KMS-11 (cell line): Measurements from ENCODE around the gene IZUMO2.

ENCODE experiments used
- H2AFZ ChIP-seq: fragments of 200-600 bp; sonication (generic); 2 replicates; pipeline ENCODE4 v1.6.1; 2016; ENCODE audit warnings: antibody characterized with exemption, mixed run types, low read depth
- H3K27ac ChIP-seq: fragments of 200-600 bp; sonication (generic); 2 replicates; pipeline ENCODE4 v1.6.1; 2016; ENCODE audit warnings: mild to moderate bottlenecking, mixed run types
- H3K27me3 ChIP-seq: fragments of 200-600 bp; sonication (generic); 2 replicates; pipeline ENCODE4 v1.6.1; 2017; ENCODE audit warnings: mild to moderate bottlenecking, low read depth, mixed run types, moderate library complexity; ENCODE audit not compliant: insufficient read depth
- H3K36me3 ChIP-seq: fragments of 200-600 bp; sonication (generic); 2 replicates; pipeline ENCODE4 v1.6.1; 2017; ENCODE audit warnings: mild to moderate bottlenecking, mixed run types; ENCODE audit not compliant: insufficient read depth
- H3K4me1 ChIP-seq: fragments of 200-600 bp; sonication (generic); 2 replicates; pipeline ENCODE4 v1.6.1; 2016; ENCODE audit warnings: mild to moderate bottlenecking, low read depth, mixed run types; ENCODE audit not compliant: poor library complexity, severe bottlenecking
- H3K4me2 ChIP-seq: fragments of 200-600 bp; sonication (generic); 2 replicates; pipeline ENCODE4 v1.7.0; 2016; ENCODE audit warnings: mild to moderate bottlenecking, mixed run types
- H3K4me3 ChIP-seq: fragments of 200-600 bp; sonication (generic); IDR thresholded peaks from 2 replicates; pipeline ENCODE4 v1.6.1; 2017; ENCODE audit warnings: low read depth, low read length, mixed read lengths; ENCODE audit not compliant: insufficient read depth
- H3K79me2 ChIP-seq: fragments of 200-600 bp; sonication (generic); 2 replicates; pipeline ENCODE4 v1.6.1; 2016; ENCODE audit warnings: low read depth, mixed run types; ENCODE audit not compliant: insufficient read depth
- H3K9ac ChIP-seq: fragments of 200-600 bp; sonication (generic); 2 replicates; pipeline ENCODE4 v1.6.1; 2016; ENCODE audit warnings: mild to moderate bottlenecking, mixed run types
- H4K20me1 ChIP-seq: fragments of 200-600 bp; sonication (generic); 2 replicates; pipeline ENCODE4 v1.6.1; 2016; ENCODE audit warnings: mild to moderate bottlenecking, mixed run types; ENCODE audit not compliant: insufficient read depth
- CTCF ChIP-seq: fragments of 200-600 bp; sonication (generic); conservative IDR thresholded peaks from 2 replicates; pipeline ENCODE4 v1.6.1; 2017; ENCODE audit warnings: low read depth, mild to moderate bottlenecking, antibody characterized with exemption, low read length, moderate library complexity, mixed read lengths

Gene IZUMO2

GRCh38 chr19:50206191-50206590 is 43.1 kb upstream of the IZUMO2 start:
- no peak overlapping the region for H3K9ac ChIP-seq
- no peaks in the 10 kb centered on the region for H3K36me3 ChIP-seq
- H2AFZ ChIP-seq, result no peak overlapping the region
- no peaks in the 10 kb centered on the region for H4K20me1 ChIP-seq
- H3K4me3 ChIP-seq, result no peak overlapping the region
- no peak overlapping the region for H3K27ac ChIP-seq
- TF ChIP-seq CTCF, result no peak
- H3K4me1 ChIP-seq, result no peaks in the 10 kb centered on the region
- no peak overlapping the region for H3K4me2 ChIP-seq
- H3K79me2 ChIP-seq, result no peaks in the 10 kb centered on the region
- peaks cover 3% of the 10 kb centered on the region; the same call in 1 of the 2 replicates for H3K27me3 ChIP-seq

GRCh38 chr19:50205681-50206138 is 42.6 kb upstream of the IZUMO2 start:
- H3K9ac ChIP-seq, result no peak overlapping the region
- no peak overlapping the region for H2AFZ ChIP-seq
- peaks cover 3% of the 10 kb centered on the region; the same call in 1 of the 2 replicates for H3K27me3 ChIP-seq
- H3K79me2 ChIP-seq, result no peaks in the 10 kb centered on the region
- no peaks in the 10 kb centered on the region for H3K4me1 ChIP-seq
- H3K4me2 ChIP-seq, result no peak overlapping the region
- no peak for TF ChIP-seq CTCF
- H3K4me3 ChIP-seq, result no peak overlapping the region
- H3K36me3 ChIP-seq, result no peaks in the 10 kb centered on the region
- no peaks in the 10 kb centered on the region for H4K20me1 ChIP-seq
- no peak overlapping the region for H3K27ac ChIP-seq

GRCh38 chr19:50204811-50205675 is 42.0 kb upstream of the IZUMO2 start:
- Histone ChIP-seq H3K27ac (no peak overlapping the region), H3K9ac (no peak overlapping the region), H3K27me3 (peaks cover 3% of the 10 kb centered on the region; the same call in 1 of the 2 replicates), H3K36me3 (no peaks in the 10 kb centered on the region), H2AFZ (no peak overlapping the region), H3K4me1 (no peaks in the 10 kb centered on the region), H3K79me2 (no peaks in the 10 kb centered on the region), H3K4me3 (no peak overlapping the region), H4K20me1 (no peaks in the 10 kb centered on the region), H3K4me2 (no peak overlapping the region)
- TF ChIP-seq CTCF, result no peak

GRCh38 chr19:50204081-50204428 is 41.0 kb upstream of the IZUMO2 start:
- H2AFZ ChIP-seq, result no peak overlapping the region
- no peak overlapping the region for H3K4me2 ChIP-seq

More at GRCh38 chr19:50204081-50204428, 41.0 kb upstream of the IZUMO2 start:
- no peaks in the 10 kb centered on the region for H4K20me1 ChIP-seq
- no peak for TF ChIP-seq CTCF
- H3K9ac ChIP-seq, result no peak overlapping the region
- peaks cover 3% of the 10 kb centered on the region; the same call in 1 of the 2 replicates for H3K27me3 ChIP-seq
- no peak overlapping the region for H3K27ac ChIP-seq
- no peaks in the 10 kb centered on the region for H3K79me2 ChIP-seq
- no peak overlapping the region for H3K4me3 ChIP-seq
- no peaks in the 10 kb centered on the region for H3K4me1 ChIP-seq
- H3K36me3 ChIP-seq, result no peaks in the 10 kb centered on the region
